K562 (cell line): ENCODE data around the gene RGS6. TPM values are rescaled to one million over a fixed set of nuclear protein-coding genes. Genes with fewer than 3 reads are reported as not detected.

ENCODE experiments used
- ATAC-seq: fragments of 200-7000 bp; cut with Tn5 transposase; 3 replicates; pipeline ENCODE4 v1.9.1; 2020; ENCODE audit warnings: moderate library complexity
- BruUV-seq: library from RNA; stranded (reverse); fragments of 400-500 nt; replicated peaks from 2 replicates; lab custom pipeline; 2021; lab: Mats Ljungman, UMichigan
- CTCF ChIA-PET: fragments of 300-600 bp; formaldehyde crosslinking; extraction: SDS; loops from one replicate; lab custom pipeline; 2021; ENCODE audit warnings: low intra/inter-chr PET ratio; lab: Yijun Ruan, JAX
- POLR2A ChIA-PET: fragments of 300-600, 350-650 bp; sonication (Branson Sonifier 250); formaldehyde crosslinking; extraction: SDS; loops from one replicate; lab custom pipeline; 2021; ENCODE audit warnings: antibody characterized with exemption, inconsistent platforms; lab: Yijun Ruan, JAX
- DNase-seq, 4 experiments: peaks; one replicate each; pipeline versions ENCODE4 v3.0.0 to v3.0.0-alpha.2; 2011 to 2018; ENCODE audit warnings: low spot score in 3 of 4, mixed read lengths in 3 of 4; ENCODE audit errors: extremely low read depth in 1 of 4
- FAIRE-seq: peaks from 2 replicates; lab custom pipeline; 2011; peaks lifted over from hg19 to GRCh38; lab: Jason Lieb, UNC
- H2AFZ ChIP-seq: 2 replicates; pipeline ENCODE4 v1.6.0; 2011; ENCODE audit warnings: low read depth, low read length, control low read depth, inconsistent platforms
- H3K27ac ChIP-seq: fragments of 200-600 bp; 3 replicates; pipeline ENCODE4 v1.8.0; 2011; ENCODE audit warnings: low read depth, mild to moderate bottlenecking, control low read depth, inconsistent platforms, low read length, moderate library complexity, mixed read lengths; ENCODE audit errors: extremely low read depth
- H3K27me3 ChIP-seq, 2 experiments: fragments of 300-600 bp in 1 of 2; 2 replicates in 1 of 2; 3 replicates in 1 of 2; pipeline versions ENCODE4 v1.6.0 to v1.8.0; 2011; ENCODE audit warnings: inconsistent platforms in 2 of 2, low read length in 2 of 2, mild to moderate bottlenecking in 1 of 2, mixed read lengths in 1 of 2, moderate library complexity in 1 of 2; ENCODE audit not compliant: control insufficient read depth in 2 of 2, insufficient read depth in 2 of 2
- H3K36me3 ChIP-seq: fragments of 300-600 bp; 3 replicates; pipeline ENCODE4 v1.8.0; 2011; ENCODE audit warnings: mild to moderate bottlenecking, low read length, inconsistent platforms; ENCODE audit not compliant: control insufficient read depth, insufficient read depth
- H3K4me1 ChIP-seq, 2 experiments: fragments of 200-600 bp in 1 of 2; replicated peaks in 1 of 2; 2 replicates in 1 of 2; 3 replicates in 1 of 2; pipeline versions ENCODE4 v1.5.1 to v1.8.0; 2011; ENCODE audit warnings: inconsistent platforms in 2 of 2, low read length in 2 of 2, mild to moderate bottlenecking in 1 of 2, mixed read lengths in 1 of 2, moderate library complexity in 1 of 2; ENCODE audit not compliant: control insufficient read depth in 2 of 2, insufficient read depth in 2 of 2
- H3K4me2 ChIP-seq: 2 replicates; pipeline ENCODE4 v1.6.1; 2011; ENCODE audit warnings: low read length, control low read depth, inconsistent platforms, mixed read lengths; ENCODE audit not compliant: insufficient read depth
- H3K4me3 ChIP-seq: fragments of 200-600 bp; sonication (generic), shearing (Covaris generic); 2 replicates; pipeline ENCODE4 v1.5.1; 2016; ENCODE audit warnings: control low read depth, inconsistent platforms
- H3K79me2 ChIP-seq: fragments of 200-600 bp; 3 replicates; pipeline ENCODE4 v1.8.0; 2011; ENCODE audit warnings: low read length, inconsistent platforms; ENCODE audit not compliant: control insufficient read depth, insufficient read depth
- H3K9ac ChIP-seq, 2 experiments: 2 replicates each; pipeline versions ENCODE4 v1.6.0 to v1.6.1; 2011; ENCODE audit warnings: low read depth in 2 of 2, low read length in 2 of 2, control low read depth in 1 of 2, inconsistent platforms in 1 of 2, mild to moderate bottlenecking in 1 of 2, mixed read lengths in 1 of 2; ENCODE audit not compliant: insufficient read depth in 1 of 2
- H3K9me1 ChIP-seq: one replicate; pipeline ENCODE4 v1.6.0; 2011; ENCODE audit warnings: inconsistent platforms, mild to moderate bottlenecking, low read length, moderate library complexity; ENCODE audit not compliant: control insufficient read depth, insufficient read depth
- H3K9me3 ChIP-seq: replicated peaks from 2 replicates; pipeline ENCODE4 v1.5.1; 2011; ENCODE audit warnings: low read depth, low read length, inconsistent platforms; ENCODE audit not compliant: control insufficient read depth, insufficient read depth
- H4K20me1 ChIP-seq: replicated peaks from 2 replicates; pipeline ENCODE4 v1.6.1; 2011; ENCODE audit warnings: low read length, inconsistent platforms, mixed read lengths; ENCODE audit not compliant: control insufficient read depth, insufficient read depth
- CUX1 ChIP-seq: fragments of 200-800 bp; sonication (Bioruptor generic); IDR thresholded peaks from 2 replicates; pipeline ENCODE4 v1.6.1; 2016; ENCODE audit warnings: missing genetic modification characterization, missing compliant biosample characterization
- ERF ChIP-seq: fragments of 450-650 bp; formaldehyde crosslinking; IDR thresholded peaks from 2 replicates; pipeline ENCODE4 v1.4.0; 2020; ENCODE audit warnings: mild to moderate bottlenecking, mixed read lengths
- ETV6 ChIP-seq, 3 experiments: fragments of 150-350 bp in 1 of 3; sonication (generic) in 1 of 3; formaldehyde crosslinking in 1 of 3; IDR thresholded peaks; 2 replicates each; pipeline versions ENCODE4 v1.6.1 to v1.8.0; 2014 to 2022; ENCODE audit warnings: borderline replicate concordance in 2 of 3, low read depth in 2 of 3, antibody characterized with exemption in 1 of 3, low read length in 1 of 3, mild to moderate bottlenecking in 1 of 3, missing genetic modification reagents in 1 of 3
- GABPB1 ChIP-seq: sonication (generic); formaldehyde crosslinking; IDR thresholded peaks from 2 replicates; pipeline ENCODE4 v1.8.0; 2022; ENCODE audit warnings: mild to moderate bottlenecking, missing genetic modification reagents
- GTF2E2 ChIP-seq: fragments of 200-800 bp; sonication (Bioruptor generic); IDR thresholded peaks from 2 replicates; pipeline ENCODE4 v1.6.1; 2016; ENCODE audit warnings: missing genetic modification characterization, missing compliant biosample characterization
- MLX ChIP-seq, 2 experiments: fragments of 450-650 bp in 1 of 2; sonication (generic) in 1 of 2; formaldehyde crosslinking; conservative IDR thresholded peaks; 2 replicates each; pipeline versions ENCODE4 v1.4.0 to v1.8.1; 2020 to 2022; ENCODE audit warnings: mild to moderate bottlenecking in 1 of 2, missing genetic modification reagents in 1 of 2
- SMAD2 ChIP-seq: fragments of 150-350 bp; IDR thresholded peaks from 2 replicates; pipeline ENCODE4 v1.6.1; 2014; ENCODE audit warnings: low read depth, mild to moderate bottlenecking, low read length
- ZBTB5 ChIP-seq: fragments of 450-650 bp; IDR thresholded peaks from 2 replicates; pipeline ENCODE4 v1.6.1; 2017; ENCODE audit warnings: antibody characterized with exemption
- ZNF133 ChIP-seq: fragments of 250-450 bp; sonication (Bioruptor Pico); IDR thresholded peaks from 2 replicates; pipeline ENCODE4 v1.4.0; 2020; ENCODE audit warnings: mild to moderate bottlenecking
- ZNF668 ChIP-seq: fragments of 250-450 bp; sonication (Bioruptor Pico); IDR thresholded peaks from 2 replicates; pipeline ENCODE4 v1.8.0; 2022; ENCODE audit warnings: mild to moderate bottlenecking, inconsistent platforms
- ZNF696 ChIP-seq: fragments of 250-450 bp; sonication (Bioruptor Pico); conservative IDR thresholded peaks from 2 replicates; pipeline ENCODE4 v1.4.0; 2020; ENCODE audit warnings: mild to moderate bottlenecking, moderate library complexity
- ZNF76 ChIP-seq: fragments of 250-450 bp; sonication (Bioruptor Pico); IDR thresholded peaks from 2 replicates; pipeline ENCODE4 v1.4.0; 2020; ENCODE audit warnings: mild to moderate bottlenecking, moderate library complexity, borderline replicate concordance
- WGBS: fragments of 100-300 bp; shearing (Covaris generic); methylation state at CpG from one replicate; pipeline ENCODE4 v1.1.6; 2016; ENCODE audit warnings: low coverage, mixed read lengths; ENCODE audit not compliant: insufficient coverage; ENCODE audit errors: missing lambda C conversion rate; 5-methylcytosine and 5-hydroxymethylcytosine counted together
- in situ Hi-C: fragments of 300-500 bp; cut with MboI; formaldehyde crosslinking; loops from 4 replicates; pipeline ENCODE4 v1.15.0; 2018; ENCODE audit warnings: inconsistent platforms, mixed read lengths
- intact Hi-C: fragments of 100-400 bp; cut with micrococcal nuclease; formaldehyde crosslinking; loops from 2 replicates; pipeline ENCODE4 v1.14.2; 2022
- polyA plus RNA-seq, 8 experiments: library from polyadenylated mRNA; depleted of rRNA in 4 of 8; stranded (reverse) in 5 of 8; unstranded in 3 of 8; fragments of >200 nt; fragmentation: Nextera tagmentation in 2 of 8; fragmentation: Illumina TruSeq in 1 of 8; extraction: Ambion mirVana in 2 of 8; extraction: Trizol in 1 of 8; gene quantifications; 2 replicates each; pipeline versions ENCODE4 v1.2.1 to v1.2.3, GENCODE V29; 2011 to 2014; ENCODE audit warnings: inconsistent platforms in 1 of 8, missing spikeins in 1 of 8
- total RNA-seq, 7 experiments: library from RNA; depleted of rRNA in 6 of 7; stranded (reverse); fragments of >200 nt in 6 of 7; fragmentation: Illumina TruSeq in 2 of 7; extraction: Trizol in 2 of 7; gene quantifications; 2 replicates each; pipeline versions ENCODE4 v1.2.1 to v1.2.3, GENCODE V29; 2011 to 2021; ENCODE audit warnings: low replicate concordance in 1 of 7

Gene RGS6
- total and polyA plus RNA-seq, 9 of the 15 experiments (the other 6 are each of a cell fraction or from before 2014, with no cell fraction given), result not detected

DNA sequence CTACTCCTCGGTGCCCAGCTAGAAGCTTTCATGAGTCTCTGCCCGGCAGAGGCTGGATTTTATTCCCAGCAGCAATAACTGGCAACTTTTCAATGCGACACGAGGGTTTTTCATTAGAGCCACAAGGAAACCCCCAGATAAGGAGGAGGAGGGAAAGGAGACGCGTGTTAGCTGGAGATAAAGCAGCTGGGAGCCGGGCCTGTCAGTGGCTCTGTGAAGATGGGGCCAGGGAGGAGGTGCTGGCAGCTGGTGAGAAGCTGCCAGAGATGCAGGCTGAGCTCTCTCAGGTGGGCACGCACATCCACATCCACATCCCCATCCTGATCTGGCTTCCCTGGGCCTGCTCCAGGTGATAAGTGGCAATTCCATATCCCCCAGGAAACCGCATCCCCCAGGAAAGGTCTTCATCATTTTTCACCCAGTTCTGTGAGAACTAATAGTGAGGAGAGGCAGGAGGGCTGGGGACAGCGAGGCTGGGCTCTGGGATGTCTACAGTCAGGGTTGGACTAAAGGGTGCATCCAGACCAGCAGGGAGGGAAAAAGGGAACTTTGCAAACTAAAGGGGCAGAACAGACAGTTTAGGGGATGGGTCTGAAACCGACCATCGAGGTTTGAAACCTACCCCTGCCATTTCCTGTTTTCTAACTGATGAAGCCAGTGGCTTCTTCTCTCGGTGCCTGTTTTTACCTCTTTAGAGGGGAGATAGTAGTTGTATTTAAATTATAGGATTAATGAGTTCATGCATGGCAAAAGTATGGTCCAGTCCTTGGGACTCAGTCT is 548.4 kb downstream of the RGS6 start (continued):
- TF ChIP-seq MLX (CRISPR knock-in tag; conservative IDR thresholded peaks at IDR 0.05), result no peak

DNA sequence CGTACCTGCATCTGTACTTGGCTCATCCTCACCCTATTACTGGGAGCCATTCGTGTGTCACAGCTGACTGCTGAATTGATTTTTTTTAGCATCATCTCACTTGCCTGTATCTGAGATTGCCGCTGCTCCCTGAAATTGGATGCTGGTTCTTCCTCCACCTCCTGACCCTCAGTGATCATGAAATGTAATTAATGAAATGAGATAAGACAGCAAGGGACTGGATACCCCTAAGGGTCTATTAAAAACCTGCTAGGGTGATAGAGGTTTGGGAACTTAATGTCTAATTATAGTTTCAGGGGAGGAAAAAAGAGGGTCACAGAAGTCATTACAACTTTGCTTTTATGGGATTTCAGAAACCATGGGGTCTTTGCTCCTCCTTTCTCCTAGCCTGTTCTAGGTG is 551.1 kb downstream of the RGS6 start:
- Histone ChIP-seq H3K9me3 (no peaks in the 10 kb centered on the region), H3K4me2 (no peak overlapping the region), H3K9ac (no peak overlapping the region), H3K4me1 (peaks cover 5 to 19% of the 10 kb centered on the region in 2 experiments; a peak in 3 of 5 replicates), H3K9me1 (no peaks in the 10 kb centered on the region), H3K27me3 (no peaks in the 10 kb centered on the region), H3K4me3 (no peak overlapping the region), H4K20me1 (no peaks in the 10 kb centered on the region), H3K36me3 (no peaks in the 10 kb centered on the region), H3K79me2 (no peaks in the 10 kb centered on the region), H2AFZ (no peak overlapping the region), H3K27ac (no peak overlapping the region)
- no TSS peak for BruUV-seq
- in situ Hi-C loops (no loop called here), intact Hi-C loops (no loop called here)
- ChIA-PET POLR2A (no interaction called here), CTCF (no interaction called here)
- DNase-seq (no peak), FAIRE-seq (no peak), ATAC-seq (no peak)
- WGBS, result 0% methylated on average over 3 of the region's 3 CpGs
- TF ChIP-seq ZNF696 (CRISPR knock-in tag), result no peak
- no peak for TF ChIP-seq GABPB1
- no peak for TF ChIP-seq ZNF133 (CRISPR knock-in tag)
- no peak for TF ChIP-seq ZNF668
- TF ChIP-seq SMAD2, result no peak
- TF ChIP-seq CUX1 (CRISPR knock-in tag), result no peak
- no peak for TF ChIP-seq ETV6 (IDR thresholded peaks at IDR 0.05; ENCODE audit: borderline replicate concordance in 1 of 2, low read depth in 2 of 2, low read length in 1 of 2)
- no peak for TF ChIP-seq ETV6 (CRISPR knock-in tag; IDR thresholded peaks at IDR 0.05; ENCODE audit: borderline replicate concordance)
- no peak for TF ChIP-seq ERF
- TF ChIP-seq GTF2E2 (tag), result no peak
- no peak for TF ChIP-seq ZNF76
- no peak for TF ChIP-seq ZBTB5
